Retinal pigment epithelial cell (primary cell): Measurements from ENCODE around the gene CNR2.

ENCODE experiments used
- DNase-seq: peaks from one replicate; pipeline ENCODE4 v3.0.0-alpha.2; 2010; ENCODE audit warnings: low read depth
- H3K4me3 ChIP-seq: 2 replicates; pipeline ENCODE4 v1.5.1; 2011; ENCODE audit warnings: mild to moderate bottlenecking, low read length, control low read depth, moderate library complexity
- TF ChIP-seq, protein P1 (sequence below): conservative IDR thresholded peaks from 2 replicates; pipeline ENCODE4 v1.5.1; 2011; ENCODE audit warnings: low read depth, low read length, control low read depth, inconsistent platforms

Gene CNR2

DNA sequence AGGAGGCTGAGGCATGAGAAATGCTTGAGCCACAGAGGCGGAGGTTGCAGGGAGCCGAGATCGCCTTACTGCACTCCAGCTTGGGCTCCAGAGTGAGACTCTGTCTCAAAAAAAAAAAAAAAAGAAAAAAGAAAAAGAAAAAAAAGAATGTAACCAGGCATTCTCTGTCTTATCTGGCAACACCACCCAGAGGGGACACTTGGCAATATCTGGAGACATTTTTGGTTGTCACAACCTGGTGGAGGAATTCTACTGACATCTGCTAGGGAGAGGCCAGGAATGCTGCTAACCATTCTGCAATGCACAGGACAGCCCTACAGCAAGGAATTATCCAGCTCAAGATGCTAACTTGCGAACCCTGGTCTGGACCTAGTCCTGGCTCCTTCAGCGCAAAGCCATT lies 2.3 kb upstream of the CNR2 start:
- no peak for DNase-seq
- TF ChIP-seq, protein P1, sequence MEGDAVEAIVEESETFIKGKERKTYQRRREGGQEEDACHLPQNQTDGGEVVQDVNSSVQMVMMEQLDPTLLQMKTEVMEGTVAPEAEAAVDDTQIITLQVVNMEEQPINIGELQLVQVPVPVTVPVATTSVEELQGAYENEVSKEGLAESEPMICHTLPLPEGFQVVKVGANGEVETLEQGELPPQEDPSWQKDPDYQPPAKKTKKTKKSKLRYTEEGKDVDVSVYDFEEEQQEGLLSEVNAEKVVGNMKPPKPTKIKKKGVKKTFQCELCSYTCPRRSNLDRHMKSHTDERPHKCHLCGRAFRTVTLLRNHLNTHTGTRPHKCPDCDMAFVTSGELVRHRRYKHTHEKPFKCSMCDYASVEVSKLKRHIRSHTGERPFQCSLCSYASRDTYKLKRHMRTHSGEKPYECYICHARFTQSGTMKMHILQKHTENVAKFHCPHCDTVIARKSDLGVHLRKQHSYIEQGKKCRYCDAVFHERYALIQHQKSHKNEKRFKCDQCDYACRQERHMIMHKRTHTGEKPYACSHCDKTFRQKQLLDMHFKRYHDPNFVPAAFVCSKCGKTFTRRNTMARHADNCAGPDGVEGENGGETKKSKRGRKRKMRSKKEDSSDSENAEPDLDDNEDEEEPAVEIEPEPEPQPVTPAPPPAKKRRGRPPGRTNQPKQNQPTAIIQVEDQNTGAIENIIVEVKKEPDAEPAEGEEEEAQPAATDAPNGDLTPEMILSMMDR, result no peak

DNA sequence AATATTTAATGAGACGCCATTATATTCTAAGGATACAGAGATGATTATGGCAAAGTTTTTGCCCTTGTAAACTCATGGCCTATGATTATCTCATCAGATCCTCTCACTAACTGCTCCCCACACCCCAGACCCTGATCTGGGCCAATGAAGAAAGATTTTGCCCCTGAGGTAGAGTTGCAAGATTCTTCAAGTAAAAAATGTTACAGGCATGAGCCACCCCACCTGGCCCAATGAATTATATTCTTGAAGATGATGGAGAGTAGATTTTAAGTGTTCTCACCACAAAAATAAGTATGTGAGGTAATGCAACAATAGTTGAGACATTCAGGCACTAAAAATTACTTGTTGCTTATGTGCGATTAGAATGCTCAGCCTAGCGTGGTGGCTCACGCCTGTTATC lies 1.8 kb upstream of the CNR2 start:
- TF ChIP-seq, protein P1, result no peak
- no peak for DNase-seq

More for the DNA sequence above, 2.3 kb upstream of the CNR2 start:
- H3K4me3 ChIP-seq, result no peak overlapping the region

DNA sequence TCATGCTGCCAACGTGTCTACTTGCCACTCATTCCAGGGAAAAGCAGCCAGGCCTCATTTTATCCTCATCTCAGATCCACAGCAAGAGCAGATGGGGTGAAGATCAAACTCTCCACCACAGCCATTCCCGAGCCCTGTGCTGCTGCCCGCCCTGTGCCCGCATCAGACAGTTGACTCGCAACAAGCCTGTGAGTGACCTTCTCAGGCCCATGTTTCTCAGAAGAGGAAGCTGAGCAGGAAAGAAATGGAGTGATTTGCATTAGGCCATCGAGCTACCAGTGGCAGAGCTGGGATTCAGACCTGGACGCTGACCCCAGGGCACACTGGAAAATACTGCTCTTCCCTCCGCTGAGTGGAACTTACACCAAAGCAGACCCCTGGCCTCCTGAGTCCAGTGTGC lies 1.2 kb downstream of the CNR2 start:
- H3K4me3 ChIP-seq, result no peak overlapping the region
- no peak for DNase-seq
- TF ChIP-seq, protein P1, result no peak

More for the DNA sequence above, 1.8 kb upstream of the CNR2 start:
- no peak overlapping the region for H3K4me3 ChIP-seq

DNA sequence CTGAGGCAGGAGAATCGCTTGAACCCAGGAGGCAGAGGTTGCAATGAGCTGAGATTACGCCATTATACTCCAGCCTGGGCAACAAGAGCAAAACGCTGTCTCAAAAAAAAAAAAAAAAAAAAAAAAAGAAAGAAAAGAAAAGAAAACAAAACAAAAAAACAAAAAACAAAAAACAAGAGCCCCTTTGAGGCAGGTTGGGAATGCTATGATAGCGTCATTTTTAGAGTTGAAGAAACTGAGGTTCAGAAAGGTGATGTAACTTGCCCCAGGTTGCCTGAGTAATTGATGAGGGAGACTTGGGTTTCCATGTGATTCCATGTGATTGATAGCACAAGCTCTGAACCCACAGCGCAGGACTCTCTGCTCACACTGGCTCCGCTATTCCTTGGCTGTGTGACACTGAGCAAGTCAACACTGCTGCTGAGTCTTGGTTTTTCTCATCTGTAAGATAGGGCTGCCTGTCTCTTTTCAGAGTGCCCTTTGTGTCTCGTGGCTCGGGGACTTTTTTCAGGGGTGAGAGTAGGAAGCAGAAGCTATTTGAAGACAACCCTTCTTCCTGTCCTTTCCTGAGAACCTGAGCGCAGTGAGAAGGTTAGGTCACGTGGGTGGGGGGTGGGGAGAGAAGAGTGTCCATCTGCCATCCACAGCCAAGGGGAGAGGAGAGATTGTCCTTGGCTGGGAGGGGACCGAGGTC lies 2.5 kb downstream of the CNR2 start:
- no peak overlapping the region for H3K4me3 ChIP-seq
- TF ChIP-seq, protein P1, result no peak
- no peak for DNase-seq

DNA sequence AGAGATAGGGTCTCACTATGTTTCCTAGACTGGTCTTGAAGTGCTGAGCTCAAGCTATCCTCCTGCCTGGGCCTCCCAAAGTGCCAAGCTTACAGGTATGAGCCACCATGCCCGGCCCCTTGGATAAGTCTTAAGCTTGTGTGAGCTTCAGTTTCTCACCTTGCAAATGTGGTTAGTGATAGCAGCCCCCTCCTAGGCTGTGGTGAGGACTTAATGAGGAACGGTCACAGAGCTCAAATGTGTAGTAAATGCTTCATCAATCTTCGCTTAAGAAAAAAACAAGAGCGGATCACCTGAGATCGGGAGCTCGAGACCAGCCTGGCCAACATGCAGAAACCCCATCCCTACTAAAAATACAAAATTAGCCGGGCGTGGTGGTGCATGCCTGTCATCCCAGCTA lies 3.0 kb downstream of the CNR2 start:
- DNase-seq, result no peak
- TF ChIP-seq, protein P1, result no peak
- no peak overlapping the region for H3K4me3 ChIP-seq

DNA sequence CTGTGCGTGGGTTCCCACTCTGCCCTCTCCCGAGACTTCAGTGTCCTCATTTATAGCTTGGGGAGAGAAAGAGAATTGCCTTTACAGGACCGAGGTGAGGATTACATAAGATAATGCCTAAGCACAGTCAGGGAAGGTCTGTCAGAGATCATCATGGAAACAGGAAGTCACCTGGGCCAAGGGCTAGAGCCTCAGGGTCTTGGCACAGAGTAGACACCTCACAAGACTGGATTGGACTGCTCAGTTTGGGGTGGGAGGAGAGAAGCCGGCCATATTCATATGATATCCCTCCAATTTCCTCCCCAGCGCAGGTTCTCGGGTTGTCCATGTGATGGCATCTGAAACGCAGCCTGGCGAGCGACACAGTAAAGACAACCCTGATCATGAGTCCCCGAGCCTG lies 3.8 kb downstream of the CNR2 start:
- TF ChIP-seq, protein P1, result no peak
- H3K4me3 ChIP-seq, result no peak overlapping the region
- no peak for DNase-seq
